WERI-Rb-1 (cell line): ENCODE measurements around the gene SIRT2.
A peak's percentile ranks its signal among the peaks of the same experiment; 100 is the strongest.
"Not testable (repeated sequence)": the region's sequence is repeated elsewhere in the genome, so short reads cannot be mapped to it uniquely, and the experiment has no call there.

Experiments used
- DNase-seq: peaks from one replicate; pipeline ENCODE4 v3.0.0-alpha.2; 2020
- H3K27ac ChIP-seq: fragments of 250-450 bp; sonication (Bioruptor Pico); 2 replicates; pipeline ENCODE4 v1.5.1; 2020; ENCODE audit warnings: mild to moderate bottlenecking, moderate library complexity
- H3K27me3 ChIP-seq: fragments of 250-450 bp; sonication (Bioruptor Pico); 2 replicates; pipeline ENCODE4 v1.5.1; 2021; ENCODE audit warnings: mild to moderate bottlenecking, low read depth, moderate library complexity; ENCODE audit not compliant: insufficient read depth, severe bottlenecking
- H3K36me3 ChIP-seq: fragments of 250-450 bp; sonication (Bioruptor Pico); 2 replicates; pipeline ENCODE4 v1.5.1; 2020; ENCODE audit warnings: mild to moderate bottlenecking, moderate library complexity
- H3K4me3 ChIP-seq: 2 replicates; pipeline ENCODE4 v1.5.1; 2011; ENCODE audit warnings: low read depth, mild to moderate bottlenecking, control low read depth, low read length
- H3K9me3 ChIP-seq: fragments of 250-450 bp; sonication (Bioruptor Pico); 2 replicates; pipeline ENCODE4 v1.5.1; 2021; ENCODE audit warnings: mild to moderate bottlenecking, moderate library complexity; ENCODE audit not compliant: severe bottlenecking
- CTCF ChIP-seq: IDR thresholded peaks from 2 replicates; pipeline ENCODE4 v1.5.1; 2011; ENCODE audit warnings: low read depth, mild to moderate bottlenecking, control low read depth, inconsistent platforms, low read length

Gene SIRT2

GRCh38 chr19:38834590-38834989 is 64.8 kb downstream of the SIRT2 start:
- H3K27me3 ChIP-seq: no peaks in the 10 kb centered on the region
- no peak overlapping the region for H3K27ac ChIP-seq
- H3K36me3 ChIP-seq: peaks cover 52% of the 10 kb centered on the region
- no peak for DNase-seq
- H3K4me3 ChIP-seq: no peak overlapping the region
- no peak for TF ChIP-seq CTCF
- no peaks in the 10 kb centered on the region for H3K9me3 ChIP-seq

GRCh38 chr19:38834104-38834490 is 65.3 kb downstream of the SIRT2 start:
- H3K4me3 ChIP-seq: no peak overlapping the region
- DNase-seq: no peak
- H3K36me3 ChIP-seq: peaks cover 51% of the 10 kb centered on the region
- no peaks in the 10 kb centered on the region for H3K27me3 ChIP-seq
- no peak overlapping the region for H3K27ac ChIP-seq
- H3K9me3 ChIP-seq: no peaks in the 10 kb centered on the region
- TF ChIP-seq CTCF: no peak

GRCh38 chr19:38833092-38833425 is 66.4 kb downstream of the SIRT2 start:
- no peak for TF ChIP-seq CTCF
- H3K27ac ChIP-seq: peak overlapping the region; percentile 48
- H3K36me3 ChIP-seq: peaks cover 48% of the 10 kb centered on the region
- no peak overlapping the region for H3K4me3 ChIP-seq
- no peak for DNase-seq
- H3K9me3 ChIP-seq: no peaks in the 10 kb centered on the region
- H3K27me3 ChIP-seq: no peaks in the 10 kb centered on the region

GRCh38 chr19:38831142-38831605 is 68.2 kb downstream of the SIRT2 start:
- no peak for TF ChIP-seq CTCF
- H3K27me3 ChIP-seq: no peaks in the 10 kb centered on the region
- H3K4me3 ChIP-seq: peak overlapping the region; percentile 86
- H3K9me3 ChIP-seq: no peaks in the 10 kb centered on the region
- DNase-seq: peak; percentile 36
- peaks cover 41% of the 10 kb centered on the region for H3K36me3 ChIP-seq
- H3K27ac ChIP-seq: peak overlapping the region; percentile 76

GRCh38 chr19:38830039-38830733 is 69.2 kb downstream of the SIRT2 start:
- DNase-seq: no peak
- TF ChIP-seq CTCF: no peak
- H3K9me3 ChIP-seq: no peaks in the 10 kb centered on the region
- no peak overlapping the region for H3K4me3 ChIP-seq
- no peak overlapping the region for H3K27ac ChIP-seq
- no peaks in the 10 kb centered on the region for H3K27me3 ChIP-seq
- H3K36me3 ChIP-seq: peaks cover 31% of the 10 kb centered on the region

GRCh38 chr19:38829203-38829602 is 70.2 kb downstream of the SIRT2 start:
- H3K9me3 ChIP-seq, H3K4me3 ChIP-seq, H3K27me3 ChIP-seq, H3K27ac ChIP-seq, DNase-seq: not testable (repeated sequence)
- peaks cover 29% of the 10 kb centered on the region for H3K36me3 ChIP-seq
